A673 (cell line): ENCODE measurements around the gene RASSF4. TPM values are rescaled to one million over a fixed set of nuclear protein-coding genes. Genes with fewer than 3 reads are reported as not detected.

Experiments used
- BruUV-seq: library from RNA; stranded (reverse); fragments of 400-500 nt; replicated peaks from 2 replicates; lab custom pipeline; 2021; lab: Mats Ljungman, UMichigan
- CTCF ChIA-PET: fragments of 300-600 bp; sonication (Branson Sonifier 250); formaldehyde crosslinking; loops from one replicate; lab custom pipeline; 2022; ENCODE audit warnings: antibody characterized with exemption; lab: Charles Lee
- POLR2A ChIA-PET: fragments of 300-600 bp; sonication (Branson Sonifier 250); formaldehyde crosslinking; loops from one replicate; lab custom pipeline; 2022; ENCODE audit warnings: antibody characterized with exemption; ENCODE audit not compliant: low non-redundant PET; lab: Charles Lee
- DNase-seq: peaks from one replicate; pipeline ENCODE4 v3.0.0-alpha.2; 2015; ENCODE audit warnings: low spot score
- H3K27ac ChIP-seq: fragments of 200-600 bp; sonication (generic); 2 replicates; pipeline ENCODE4 v1.5.1; 2016; ENCODE audit warnings: mixed run types, low read depth, mild to moderate bottlenecking, mixed read lengths, antibody characterized with exemption, low read length; ENCODE audit not compliant: poor library complexity, severe bottlenecking
- H3K27me3 ChIP-seq: fragments of 200-600 bp; sonication (generic); replicated peaks from 2 replicates; pipeline ENCODE4 v1.6.1; 2017; ENCODE audit warnings: mixed run types, low read depth, mild to moderate bottlenecking, mixed read lengths, antibody characterized with exemption, low read length; ENCODE audit not compliant: insufficient read depth, poor library complexity
- H3K36me3 ChIP-seq: fragments of 200-600 bp; sonication (generic); 2 replicates; pipeline ENCODE4 v1.6.1; 2016; ENCODE audit warnings: mixed run types, mild to moderate bottlenecking, mixed read lengths, antibody characterized with exemption, low read length; ENCODE audit not compliant: insufficient read depth, poor library complexity, severe bottlenecking
- H3K4me1 ChIP-seq: fragments of 200-600 bp; sonication (generic); 2 replicates; pipeline ENCODE4 v1.6.1; 2017; ENCODE audit warnings: mixed run types, mild to moderate bottlenecking, mixed read lengths, antibody characterized with exemption, low read length; ENCODE audit not compliant: insufficient read depth, poor library complexity, severe bottlenecking
- H3K4me3 ChIP-seq: fragments of 200-600 bp; sonication (generic); 2 replicates; pipeline ENCODE4 v1.5.1; 2016; ENCODE audit warnings: low read depth, mixed run types, mild to moderate bottlenecking, mixed read lengths, low read length; ENCODE audit not compliant: poor library complexity, severe bottlenecking
- H3K9me3 ChIP-seq: fragments of 200-600 bp; sonication (generic); 2 replicates; pipeline ENCODE4 v1.6.1; 2016; ENCODE audit warnings: mixed run types, low read depth, mild to moderate bottlenecking, mixed read lengths, antibody characterized with exemption, low read length; ENCODE audit not compliant: poor library complexity, severe bottlenecking
- CTCF ChIP-seq: fragments of 300-800, 200-600 bp; sonication (generic); conservative IDR thresholded peaks from 2 replicates; pipeline ENCODE4 v1.5.1; 2017; ENCODE audit warnings: low read depth, mild to moderate bottlenecking, antibody characterized with exemption, low read length, moderate library complexity, mixed read lengths
- EZH2 ChIP-seq: fragments of 200-600 bp; sonication (generic); IDR thresholded peaks from 2 replicates; pipeline ENCODE4 v1.6.1; 2017; ENCODE audit warnings: borderline replicate concordance, low read depth, mild to moderate bottlenecking, mixed read lengths, antibody characterized with exemption, low read length; ENCODE audit not compliant: poor library complexity, severe bottlenecking
- intact Hi-C: fragments of 100-400 bp; cut with micrococcal nuclease; formaldehyde crosslinking; loops from one replicate; pipeline ENCODE4 v1.10.0; 2022; ENCODE audit not compliant: unreplicated experiment
- total RNA-seq: library from RNA; stranded (reverse); gene quantifications from 2 replicates; pipeline ENCODE4 v1.2.3, GENCODE V29; 2021

RASSF4 gene
- total RNA-seq, 1 experiment from 2014 or later = 0.71 TPM

DNA sequence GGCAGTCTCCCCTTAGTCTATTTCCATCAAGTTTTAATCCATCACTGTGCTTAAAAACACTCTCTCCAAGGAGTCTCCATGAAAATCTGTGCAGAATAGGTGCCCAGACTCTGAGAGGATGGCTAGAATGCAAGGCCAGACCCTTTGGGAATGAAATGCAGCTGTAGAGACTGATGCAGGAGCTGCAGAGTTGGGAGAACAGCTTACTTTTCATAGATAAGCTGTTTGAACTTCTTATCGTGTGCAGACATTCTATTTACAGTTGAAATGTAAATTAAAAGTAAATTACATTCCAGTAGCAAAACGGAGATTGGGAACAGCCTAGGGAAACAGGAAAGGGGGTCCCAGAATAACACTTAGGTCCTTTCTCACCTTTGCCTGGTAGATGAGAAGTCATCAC is 56.0 kb downstream of the RASSF4 start:
- Histone ChIP-seq H3K9me3 (no peaks in the 10 kb centered on the region), H3K27ac (no peak overlapping the region), H3K27me3 (no peaks in the 10 kb centered on the region), H3K36me3 (no peaks in the 10 kb centered on the region), H3K4me3 (no peak overlapping the region), H3K4me1 (no peaks in the 10 kb centered on the region)
- intact Hi-C loops = no loop called here
- TF ChIP-seq CTCF (no peak), EZH2 (no peak)
- ChIA-PET POLR2A (no interaction called here), CTCF (no interaction called here)
- DNase-seq = no peak
- no TSS peak for BruUV-seq

- Histone ChIP-seq H3K4me3 (no peak overlapping the region), H3K27me3 (no peaks in the 10 kb centered on the region), H3K4me1 (no peaks in the 10 kb centered on the region), H3K9me3 (no peaks in the 10 kb centered on the region), H3K36me3 (no peaks in the 10 kb centered on the region), H3K27ac (no peak overlapping the region)
- ChIA-PET POLR2A (no interaction called here), CTCF (no interaction called here)
- TF ChIP-seq CTCF = no peak
- no peak for TF ChIP-seq EZH2
- BruUV-seq = no TSS peak
- DNase-seq = no peak
- intact Hi-C loops = no loop called here
Observed at GRCh38 chr10:45023426-45023825, 63.8 kb downstream of the RASSF4 start.

GRCh38 chr10:45034301-45034700 is 74.7 kb downstream of the RASSF4 start:
- no peaks in the 10 kb centered on the region for H3K9me3 ChIP-seq
- ChIA-PET CTCF (no interaction called here), POLR2A (no interaction called here)
- no peaks in the 10 kb centered on the region for H3K4me1 ChIP-seq
- TF ChIP-seq CTCF = no peak
- no peak for DNase-seq
- BruUV-seq = no TSS peak
- H3K27me3 ChIP-seq = no peaks in the 10 kb centered on the region
- H3K27ac ChIP-seq = no peak overlapping the region
- intact Hi-C loops = no loop called here
- H3K4me3 ChIP-seq = no peak overlapping the region
- no peaks in the 10 kb centered on the region for H3K36me3 ChIP-seq
